ENCODE results near the gene SPATA31A7.
"Not testable (repeated sequence)": the region's sequence is repeated elsewhere in the genome, so short reads cannot be mapped to it uniquely, and the experiment has no call there.

The SPATA31A7 gene

GRCh38 chr9:61189736-61190135 is at the start of gene SPATA31A7:
TSS of gene SPATA31A7 (plus strand) at chr9:61190036. CDS start at chr9:61190065, 29 bp downstream.
- DNase-seq (ENCODE audit: low spot score): not testable (repeated sequence)

- not testable (repeated sequence) for DNase-seq (ENCODE audit: low spot score)
Observed at GRCh38 chr9:61226438-61226837, 36.6 kb downstream of the SPATA31A7 start.
